ENCODE results near the gene HS3ST6.
"Not testable (repeated sequence)": the region's sequence is repeated elsewhere in the genome, so short reads cannot be mapped to it uniquely, and the experiment has no call there.

Gene HS3ST6

GRCh38 chr16:1961651-1962067 lies 43.4 kb upstream of the HS3ST6 start:
- TF ChIP-seq CTCF (conservative IDR thresholded peaks at IDR 0.05; ENCODE audit: low read length), result no peak
- H3K4me3 ChIP-seq (ENCODE audit: low read length), result no peak overlapping the region
- DNase-seq (ENCODE audit: low read depth), result no peak

GRCh38 chr16:1960665-1961630 lies 42.7 kb upstream of the HS3ST6 start:
- DNase-seq (ENCODE audit: low read depth), result peak; percentile 28
- peak overlapping the region; percentile 82 for H3K4me3 ChIP-seq (ENCODE audit: low read length)
- TF ChIP-seq CTCF (conservative IDR thresholded peaks at IDR 0.05; ENCODE audit: low read length), result no peak

GRCh38 chr16:1959269-1960039 lies 41.2 kb upstream of the HS3ST6 start, which contains the start of gene NDUFB10:
TSS of gene NDUFB10 (plus strand) at chr16:1959538. CDS start at chr16:1959625, 87 bp downstream.
- DNase-seq (ENCODE audit: low read depth), result peak; percentile 87
- peak within 1 kb of the TSS; percentile 82 for H3K4me3 ChIP-seq (ENCODE audit: low read length)
- peak; percentile 44 for TF ChIP-seq CTCF (conservative IDR thresholded peaks at IDR 0.05; ENCODE audit: low read length)

GRCh38 chr16:1958715-1959268 lies 40.6 kb upstream of the HS3ST6 start:
- no peak for TF ChIP-seq CTCF (conservative IDR thresholded peaks at IDR 0.05; ENCODE audit: low read length)
- peak overlapping the region; percentile 31 for H3K4me3 ChIP-seq (ENCODE audit: low read length)
- no peak for DNase-seq (ENCODE audit: low read depth)

GRCh38 chr16:1958143-1958491 lies 39.9 kb upstream of the HS3ST6 start:
- DNase-seq (ENCODE audit: low read depth); H3K4me3 ChIP-seq (ENCODE audit: low read length): not testable (repeated sequence)

GRCh38 chr16:1957434-1958142 lies 39.4 kb upstream of the HS3ST6 start:
- H3K4me3 ChIP-seq (ENCODE audit: low read length); DNase-seq (ENCODE audit: low read depth): not testable (repeated sequence)

- H3K4me3 ChIP-seq (ENCODE audit: low read length), result no peak overlapping the region
- TF ChIP-seq CTCF (conservative IDR thresholded peaks at IDR 0.05; ENCODE audit: low read length), result no peak
- DNase-seq (ENCODE audit: low read depth), result no peak
Measured at GRCh38 chr16:1953734-1954133, 35.5 kb upstream of the HS3ST6 start.

Measured in AG10803 (cell line).